ENCODE measurements around the gene TMEM158. TPM values are rescaled to one million over a fixed set of nuclear protein-coding genes. Genes with fewer than 3 reads are reported as not detected.

TMEM158 gene
- total and polyA plus RNA-seq, 10 of the 15 experiments (the other 5 are each of a cell fraction or from before 2014, with no cell fraction given) = not detected

- ChIA-PET POLR2A (no interaction called here), RAD21 (ENCODE audit: unreplicated experiment) (no interaction called here), CTCF (interaction anchor here (0.7 kb wide), 1 partner anchor 1013 kb away, joined by 3 read pairs; no protein-coding TSS in a partner anchor), SMC1A (ENCODE audit: uncharacterized antibody, unreplicated experiment) (interaction anchor here (1.0 to 3.5 kb wide), 3 partner anchors 14 to 217 kb away, joined by 3 to 13 read pairs (median 4); no protein-coding TSS in a partner anchor)
- Histone ChIP-seq H3K27ac (ENCODE audit: control insufficient read depth, insufficient read depth) (no peak overlapping the region), H3K9ac (ENCODE audit: control insufficient read depth, insufficient read depth, low read length) (no peak overlapping the region), H3K9me3 (replicated peaks; ENCODE audit: control insufficient read depth, insufficient read depth, low read length) (no peaks in the 10 kb centered on the region), H3K4me1 (ENCODE audit: control insufficient read depth, insufficient read depth, low read length) (no peaks in the 10 kb centered on the region), H4K20me1 (ENCODE audit: control insufficient read depth, insufficient read depth) (no peaks in the 10 kb centered on the region), H2AFZ (ENCODE audit: control insufficient read depth, low read depth, low read length) (no peak overlapping the region), H3K79me2 (ENCODE audit: control insufficient read depth, insufficient read depth, low read length) (no peaks in the 10 kb centered on the region), H3K4me3 (no peak overlapping the region), H3K36me3 (ENCODE audit: control insufficient read depth in 2 of 2, insufficient read depth in 2 of 2, low read length in 1 of 2) (no peaks in the 10 kb centered on the region), H3K4me2 (ENCODE audit: control insufficient read depth, insufficient read depth) (no peak overlapping the region), H3K27me3 (replicated peaks in 1 of 2; ENCODE audit: control insufficient read depth in 2 of 2, insufficient read depth in 2 of 2, low read length in 1 of 2) (peaks cover 1 to 2% of the 10 kb centered on the region in 2 experiments; a peak in 3 of 4 replicates)
- DNase-seq (ENCODE audit: low read depth, low spot score) (no peak), ATAC-seq (no peak), FAIRE-seq (no peak)
- intact Hi-C loops (cut with micrococcal nuclease; ENCODE audit: unreplicated experiment) = no loop called here
- 58% methylated on average over 3 of the region's 3 CpGs for WGBS (ENCODE audit: insufficient coverage, insufficient replicate concordance, low lambda C conversion rate, missing lambda C conversion rate)
- in situ Hi-C loops (cut with MboI) = no loop called here
- BruUV-seq (replicated peaks) = no TSS peak
- TF ChIP-seq ZBTB4 (CRISPR knock-in tag; IDR thresholded peaks at IDR 0.05) (no peak), FOS (IDR thresholded peaks at IDR 0.05; ENCODE audit: borderline replicate concordance, extremely low read depth, insufficient read length) (no peak), REST (IDR thresholded peaks at IDR 0.05; ENCODE audit: low read depth, low read length) (no peak), CEBPB (IDR thresholded peaks at IDR 0.05; ENCODE audit: borderline replicate concordance in 1 of 2, low read depth in 2 of 2, low read length in 2 of 2) (no peak), CHD4 (IDR thresholded peaks at IDR 0.05) (no peak), ZNF622 (IDR thresholded peaks at IDR 0.05) (no peak), SMC3 (IDR thresholded peaks at IDR 0.05; ENCODE audit: borderline replicate concordance, low read length) (no peak), TCF12 (IDR thresholded peaks at IDR 0.05; ENCODE audit: low read depth, low read length) (no peak), SMAD1 (IDR thresholded peaks at IDR 0.05; ENCODE audit: low read depth, partially characterized antibody) (no peak), IKZF2 (IDR thresholded peaks at IDR 0.05) (no peak), TAF1 (IDR thresholded peaks at IDR 0.05; ENCODE audit: borderline replicate concordance, low read depth, low read length) (no peak), SRF (IDR thresholded peaks at IDR 0.05; ENCODE audit: low read depth in 2 of 2, low read length in 2 of 2) (no peak), SKIL (IDR thresholded peaks at IDR 0.05; ENCODE audit: low read depth, poor library complexity, severe bottlenecking) (no peak), ZZZ3 (IDR thresholded peaks at IDR 0.05; ENCODE audit: control insufficient read depth, insufficient read length, low read depth) (no peak), CBX3 (IDR thresholded peaks at IDR 0.05; ENCODE audit: borderline replicate concordance, low read depth) (no peak), RBBP5 (conservative IDR thresholded peaks at IDR 0.05) (no peak)
- TF ChIP-seq, protein P1, sequence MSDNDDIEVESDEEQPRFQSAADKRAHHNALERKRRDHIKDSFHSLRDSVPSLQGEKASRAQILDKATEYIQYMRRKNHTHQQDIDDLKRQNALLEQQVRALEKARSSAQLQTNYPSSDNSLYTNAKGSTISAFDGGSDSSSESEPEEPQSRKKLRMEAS (IDR thresholded peaks at IDR 0.05; ENCODE audit: low read depth, low read length) = no peak
These were observed 32.2 kb upstream of the TMEM158 start for GRCh38 chr3:45258317-45258716.

Data from GM12878 (cell line).